Stimulated activated CD8-positive, alpha-beta memory T cell treated with anti-CD3 and anti-CD28 coated beads, Interleukin-12 subunit alpha, Interleukin-12 subunit beta, amount 100 ng/mL, for 4 hours (primary cell): ENCODE measurements around the gene ARL4D.

Source experiments
- DNase-seq: peaks from one replicate; pipeline ENCODE4 v3.0.0-alpha.2; 2020; ENCODE audit warnings: low read depth

Gene ARL4D

DNA sequence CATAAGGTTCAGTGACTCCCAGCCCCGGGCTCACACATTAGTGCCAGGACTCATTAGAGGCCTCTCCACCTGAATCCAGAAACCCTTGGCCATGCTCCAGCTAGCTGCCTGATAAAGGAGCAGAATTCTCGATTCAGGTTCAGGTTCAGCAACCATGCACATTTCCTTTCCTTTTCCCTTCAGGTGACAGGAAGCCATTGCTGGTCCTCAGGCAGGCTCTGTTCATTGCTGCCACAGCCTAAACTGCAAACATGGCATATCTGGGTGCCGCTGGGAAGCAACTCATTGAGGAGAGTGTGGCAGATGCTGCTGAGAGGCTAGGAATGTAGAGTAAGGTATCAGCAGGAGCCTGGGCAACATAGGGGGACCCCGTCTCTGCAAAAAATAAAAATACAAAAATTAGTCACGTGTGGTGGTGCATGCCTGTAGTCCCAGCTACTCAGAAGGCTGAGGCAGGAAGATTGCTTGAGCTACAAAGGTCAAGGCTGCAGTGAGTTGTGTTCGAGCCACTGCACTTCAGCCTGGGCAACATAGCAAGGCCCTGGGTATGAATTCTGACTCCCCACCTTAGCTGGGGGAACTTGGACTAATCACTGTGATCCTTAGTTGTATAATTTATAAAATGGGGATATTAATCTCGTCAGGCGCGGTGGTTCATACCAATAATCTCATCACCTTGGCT is 28.7 kb downstream of the ARL4D start:
- DNase-seq, result no peak

GRCh38 chr17:43428524-43428923 is 29.7 kb downstream of the ARL4D start:
- no peak for DNase-seq

- DNase-seq, result no peak
Observed at GRCh38 chr17:43430936-43431713, 32.3 kb downstream of the ARL4D start.

DNA sequence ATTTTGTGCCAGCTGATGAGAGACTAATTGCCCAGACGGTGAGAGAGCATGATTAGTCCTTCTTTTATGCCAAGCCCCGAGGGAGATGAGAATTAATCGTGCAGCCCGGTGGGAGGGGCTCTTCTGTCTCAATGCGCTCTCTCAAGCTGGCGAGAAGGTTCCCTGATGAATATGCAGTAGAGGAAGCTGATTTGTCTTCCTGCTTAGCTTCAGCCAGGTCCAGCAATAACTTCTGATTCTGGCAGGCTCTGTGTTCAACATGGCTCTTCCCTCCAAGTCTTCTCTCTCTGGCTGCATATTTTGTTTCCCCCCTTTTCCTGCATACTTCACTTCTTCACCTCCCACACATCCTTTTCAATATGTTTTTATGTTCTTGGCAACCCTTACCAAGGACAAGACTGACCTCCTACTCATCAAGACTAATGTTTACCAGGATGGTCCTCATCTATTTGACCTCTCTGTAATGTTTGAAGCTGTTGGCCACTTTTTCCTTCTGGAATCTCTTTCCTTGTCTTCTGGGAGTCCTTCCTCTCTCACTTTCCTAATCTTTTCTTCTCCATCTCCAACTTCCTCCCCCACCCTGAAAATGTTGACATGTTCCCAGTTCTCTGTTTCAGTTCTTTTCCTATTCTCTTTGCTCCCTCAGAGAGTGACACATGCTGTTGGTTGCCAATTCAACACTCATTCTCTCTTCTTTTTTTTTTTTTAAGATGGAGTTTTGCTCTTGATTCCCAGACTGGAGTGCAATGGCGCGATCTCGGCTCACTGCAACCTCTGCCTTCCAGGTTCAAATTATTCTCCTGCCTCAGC is 33.1 kb downstream of the ARL4D start:
- DNase-seq, result no peak

- no peak for DNase-seq
Observed at GRCh38 chr17:43434902-43435319, 36.1 kb downstream of the ARL4D start.

DNA sequence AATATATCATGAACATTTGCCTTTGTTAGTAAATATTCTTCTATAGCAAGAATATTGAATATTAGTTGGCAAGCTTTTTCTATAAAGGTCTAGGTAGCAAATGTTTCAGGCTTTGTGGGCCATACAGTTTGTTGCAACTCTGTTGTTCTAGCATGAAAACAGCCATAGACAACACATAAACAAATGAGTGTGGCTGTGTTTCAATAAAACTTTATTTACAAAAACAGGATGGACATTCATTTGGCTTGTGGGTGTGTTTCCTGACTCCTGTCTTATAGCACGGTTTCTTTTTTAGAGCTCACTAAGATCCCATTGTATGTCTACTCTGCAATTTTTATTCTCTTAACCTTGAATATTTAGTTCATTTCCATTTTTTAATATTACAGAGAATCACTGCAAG is 39.0 kb downstream of the ARL4D start:
- no peak for DNase-seq

DNA sequence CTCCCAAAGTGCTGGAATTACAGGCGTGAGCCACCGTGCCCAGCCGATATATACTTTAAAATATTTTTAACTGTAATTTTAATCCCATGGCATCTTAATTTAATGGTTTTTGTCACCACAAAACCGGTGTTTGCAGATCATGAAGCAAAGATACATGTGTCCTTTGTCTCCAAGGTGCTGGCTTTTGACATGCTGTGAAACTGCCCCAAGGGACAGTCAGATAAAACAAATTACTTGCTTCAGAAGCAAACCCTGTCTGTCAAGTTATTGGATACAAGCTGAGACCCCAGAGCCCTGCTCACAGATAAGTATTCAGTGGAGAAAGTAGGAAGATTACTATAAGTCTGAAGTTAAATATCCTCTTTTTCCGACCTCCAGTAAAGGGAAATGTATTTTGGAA is 39.8 kb downstream of the ARL4D start:
- DNase-seq, result no peak

DNA sequence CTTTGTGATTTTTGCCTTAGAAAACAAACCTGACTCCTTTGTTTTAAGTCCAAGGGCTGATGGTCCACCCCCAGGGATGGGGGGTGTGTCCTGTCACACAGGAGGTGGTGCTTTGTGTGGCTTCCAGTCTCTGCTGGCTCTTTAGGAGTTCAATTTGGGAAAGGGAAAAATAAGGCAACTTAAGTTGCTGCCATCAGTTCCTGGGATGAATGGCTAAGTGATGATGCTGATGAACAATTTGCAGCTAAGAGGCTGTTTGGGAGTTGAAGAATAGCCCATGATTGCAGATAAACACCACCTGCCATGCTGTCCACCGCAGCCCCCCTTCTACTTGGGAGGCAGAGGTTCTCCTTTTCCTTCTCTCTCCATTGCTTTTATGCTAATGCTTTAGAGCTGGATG is 40.2 kb downstream of the ARL4D start:
- no peak for DNase-seq

DNA sequence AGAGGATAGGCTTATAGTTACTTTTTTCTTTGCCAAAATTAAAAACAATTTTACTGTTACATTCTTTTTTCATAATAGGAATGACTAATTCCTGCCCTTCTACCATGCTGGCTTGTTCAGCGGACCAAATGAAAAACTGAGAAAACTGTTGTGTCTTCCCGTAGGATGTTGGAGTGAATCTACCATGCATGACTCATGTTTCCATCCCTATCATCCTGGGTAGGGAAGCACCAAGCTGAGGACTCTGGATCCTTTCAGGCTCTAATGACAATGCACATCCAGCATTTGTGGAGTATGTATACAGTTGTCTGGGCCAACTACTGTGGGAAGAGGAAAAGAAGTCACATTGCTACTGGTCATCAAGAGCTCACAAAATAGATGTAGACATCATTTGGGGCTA is 43.9 kb downstream of the ARL4D start:
- no peak for DNase-seq

DNA sequence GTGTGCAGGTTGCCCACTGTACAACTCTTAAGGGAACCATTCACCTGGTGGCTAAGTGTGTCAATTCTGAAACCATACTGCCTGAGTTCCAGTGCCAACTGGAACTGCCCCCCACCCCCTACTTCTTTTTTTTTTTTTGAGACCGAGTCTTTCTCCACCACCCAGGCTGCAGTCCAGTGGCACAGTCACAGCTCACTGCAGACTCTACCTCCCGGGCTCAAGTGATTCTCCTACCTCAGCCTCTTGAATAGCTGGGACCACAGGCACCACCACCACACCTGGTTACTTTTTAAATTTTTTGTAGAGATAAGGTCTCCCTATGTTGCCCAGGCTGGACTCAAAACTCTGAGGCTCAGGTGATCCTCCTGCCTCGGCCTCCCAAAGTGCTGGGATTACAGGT is 44.6 kb downstream of the ARL4D start:
- no peak for DNase-seq

DNA sequence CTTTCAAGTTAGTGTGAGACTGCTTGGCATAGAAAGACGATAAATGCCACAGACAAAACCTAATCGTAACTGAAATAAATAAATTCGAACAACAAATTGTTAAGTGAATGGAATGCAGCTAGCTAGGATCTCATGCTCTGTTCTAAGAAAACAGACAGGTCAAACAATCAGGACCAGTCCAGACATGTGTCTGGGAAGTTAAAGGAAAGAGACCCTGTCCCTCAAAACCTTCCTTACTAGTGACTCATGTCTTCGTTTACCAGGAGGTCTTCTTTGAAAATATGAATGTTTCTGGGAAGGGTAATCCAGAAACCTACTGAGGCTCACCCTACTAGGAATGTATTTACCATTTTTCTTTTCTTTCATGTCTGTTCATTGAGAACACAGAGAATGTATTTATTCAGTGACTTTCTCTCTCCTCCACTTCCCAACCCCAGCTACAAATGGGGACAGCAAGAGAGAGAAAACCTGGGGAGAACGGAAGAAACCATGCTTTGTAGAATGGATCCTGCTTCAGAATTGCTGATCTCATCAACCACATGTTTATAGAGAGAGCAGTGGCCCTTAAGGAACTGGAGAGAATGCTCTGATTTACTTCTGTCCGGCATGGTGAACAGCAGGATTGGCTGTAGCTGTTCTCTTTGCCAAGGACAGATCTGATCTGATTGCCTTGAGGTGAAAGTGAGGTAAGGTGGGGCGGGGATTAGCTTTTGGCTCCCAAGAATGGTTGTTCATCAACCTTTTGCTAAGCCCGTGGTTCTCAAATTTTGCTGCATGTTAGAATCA is 45.6 kb downstream of the ARL4D start:
- DNase-seq, result no peak

- no peak for DNase-seq
Observed at GRCh38 chr17:43445009-43445589, 46.3 kb downstream of the ARL4D start.

- DNase-seq, result no peak
Observed at GRCh38 chr17:43446773-43447172, 48.0 kb downstream of the ARL4D start.

DNA sequence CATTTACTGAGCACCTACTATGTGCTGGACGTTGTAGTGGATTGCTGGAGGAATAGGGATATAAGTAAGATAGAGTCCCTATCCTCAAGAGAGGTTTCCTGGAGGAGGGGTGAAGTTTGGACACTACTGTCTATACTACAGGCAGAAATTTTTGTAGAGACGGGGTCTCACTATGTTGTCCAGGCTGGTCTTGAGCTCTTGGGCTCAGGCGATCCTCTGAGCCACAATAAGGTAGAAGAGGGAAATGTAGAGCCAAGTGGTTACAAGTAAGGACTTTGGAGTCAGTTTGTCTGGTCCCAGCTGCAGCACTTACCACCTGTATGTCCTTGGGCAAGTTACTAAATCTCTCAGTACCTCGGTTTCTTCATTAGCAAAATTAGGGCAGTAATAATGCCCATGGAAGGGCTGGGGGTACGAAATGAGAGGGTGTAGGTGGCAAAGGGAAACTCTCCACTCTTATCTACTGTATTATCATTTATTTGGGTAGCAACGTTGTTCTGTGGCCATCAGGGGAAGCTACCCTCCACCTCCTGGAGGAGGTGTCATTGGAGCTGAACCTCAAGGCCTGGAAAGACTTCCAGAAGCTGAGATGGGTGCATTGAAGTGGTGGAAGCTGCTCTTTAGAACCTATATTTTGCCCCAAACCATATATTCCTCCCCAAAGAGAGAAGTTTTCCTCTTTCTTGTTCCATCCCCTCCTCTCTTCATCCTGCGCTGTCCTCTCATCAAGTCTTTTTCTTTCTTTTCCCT is 50.1 kb downstream of the ARL4D start:
- DNase-seq, result no peak

- DNase-seq, result no peak
Observed at GRCh38 chr17:43449470-43450248, 50.9 kb downstream of the ARL4D start.
